ENCODE results near the gene SH3BGRL2.

DNA sequence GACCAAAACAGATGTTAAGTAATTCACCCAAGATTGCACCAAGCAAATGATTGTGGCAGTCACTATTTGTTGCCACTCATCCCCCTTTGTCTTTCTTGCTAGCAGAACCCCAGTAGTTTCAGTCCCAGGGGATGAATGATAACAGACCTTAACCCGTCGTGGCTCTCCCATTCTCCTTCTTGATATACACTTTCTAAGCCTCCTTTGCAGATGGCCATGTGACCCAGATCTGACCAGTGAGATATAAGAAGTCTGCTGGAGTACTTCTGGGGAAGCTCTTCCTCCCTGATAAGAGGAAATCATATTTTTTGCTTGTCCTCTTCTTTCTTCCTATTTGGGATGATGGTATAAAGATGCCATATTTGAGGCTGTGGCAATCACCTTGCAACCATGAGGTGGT is 9.6 kb upstream of the SH3BGRL2 start:
- TF ChIP-seq CTCF (IDR thresholded peaks at IDR 0.05; ENCODE audit: low read depth, low read length) (no peak), EZH2phosphoT487 (IDR thresholded peaks at IDR 0.05; ENCODE audit: low read depth) (no peak)

Data from OCI-LY3 (cell line).